Measurements from ENCODE around the gene ARPC1B. TPM values are rescaled to one million over a fixed set of nuclear protein-coding genes. Genes with fewer than 3 reads are reported as not detected.
"Not testable (repeated sequence)": the region's sequence is repeated elsewhere in the genome, so short reads cannot be mapped to it uniquely, and the experiment has no call there.

ARPC1B gene
- polyA plus RNA-seq (2011; rRNA removed) (190 and 245 TPM in 2 replicates), polyA minus RNA-seq (2011; rRNA and poly(A)+ RNA removed) (69.5 and 83.5 TPM in 2 replicates)

- CTCF ChIA-PET: no interaction called here
- Histone ChIP-seq H3K4me3 (ENCODE audit: low read depth, low read length) (peak within 1 kb of the TSS; percentile 72), H3K27me3 (ENCODE audit: control insufficient read depth, insufficient read depth, low read length) (no peaks in the 10 kb centered on the region), H3K9me3 (ENCODE audit: control insufficient read depth, insufficient read depth, low read length) (no peaks in the 10 kb centered on the region; the same call in 1 of the 2 replicates), H3K27ac (ENCODE audit: low read depth, low read length) (no peak within 1 kb of the TSS)
- DNase-seq (ENCODE audit: low read depth, low spot score): no peak
- POLR2A ChIA-PET: interaction anchor here (0.6 to 1.0 kb wide), 2 partner anchors 12 to 17 kb away, joined by 4 to 5 read pairs; no protein-coding TSS in a partner anchor
- no peak for TF ChIP-seq CTCF (IDR thresholded peaks at IDR 0.05; ENCODE audit: low read depth, low read length)
Measured at GRCh38 chr7:99374111-99375064, at the start of gene ARPC1B. Gene ARPC1B (plus strand): TSS chr7:99374730. CDS start chr7:99385715, 10,985 bp downstream.

- no peaks in the 10 kb centered on the region for H3K27me3 ChIP-seq (ENCODE audit: control insufficient read depth, insufficient read depth, low read length)
- POLR2A ChIA-PET: interaction anchor here (0.6 to 1.2 kb wide), 2 partner anchors 83 to 91 kb away, joined by 3 to 6 read pairs; partner anchors contain the start of genes BUD31 and PDAP1
- H3K9me3 ChIP-seq (ENCODE audit: control insufficient read depth, insufficient read depth, low read length): no peaks in the 10 kb centered on the region
- CTCF ChIA-PET: interaction anchor here (1.1 to 1.9 kb wide), 2 partner anchors 12 to 234 kb away, joined by 4 to 8 read pairs; no protein-coding TSS in a partner anchor
- H3K27ac ChIP-seq (ENCODE audit: low read depth, low read length): peak overlapping the region; percentile 11
- peak overlapping the region; percentile 97 for H3K4me3 ChIP-seq (ENCODE audit: low read depth, low read length)
- no peak for DNase-seq (ENCODE audit: low read depth, low spot score)
- TF ChIP-seq CTCF (IDR thresholded peaks at IDR 0.05; ENCODE audit: low read depth, low read length): no peak
Measured at GRCh38 chr7:99325001-99325493, 49.5 kb upstream of the ARPC1B start.

- peak within 1 kb of the TSS; percentile 97 for H3K4me3 ChIP-seq (ENCODE audit: low read depth, low read length)
- no peaks in the 10 kb centered on the region for H3K27me3 ChIP-seq (ENCODE audit: control insufficient read depth, insufficient read depth, low read length)
- ChIA-PET POLR2A (interaction anchor here (0.5 to 1.2 kb wide), 3 partner anchors 46 to 90 kb away, joined by 3 to 8 read pairs (median 6); partner anchors contain the start of genes BUD31 and PDAP1), CTCF (interaction anchor here (1.0 to 1.9 kb wide), 4 partner anchors 12 to 289 kb away, joined by 4 to 10 read pairs (median 6); no protein-coding TSS in a partner anchor)
- H3K9me3 ChIP-seq (ENCODE audit: control insufficient read depth, insufficient read depth, low read length): no peaks in the 10 kb centered on the region
- H3K27ac ChIP-seq (ENCODE audit: low read depth, low read length): peak within 1 kb of the TSS; percentile 47
- peak; percentile 30 for TF ChIP-seq CTCF (IDR thresholded peaks at IDR 0.05; ENCODE audit: low read depth, low read length)
- DNase-seq (ENCODE audit: low read depth, low spot score): peak; percentile 82
Measured at GRCh38 chr7:99325592-99326407, 48.7 kb upstream of the ARPC1B start, which contains the start of gene ARPC1A. Gene ARPC1A (plus strand): TSS chr7:99325898. CDS start chr7:99333354, 7,456 bp downstream.

GRCh38 chr7:99326408-99326782, 48.1 kb upstream of the ARPC1B start:
- H3K9me3 ChIP-seq (ENCODE audit: control insufficient read depth, insufficient read depth, low read length): no peaks in the 10 kb centered on the region
- CTCF ChIA-PET: interaction anchor here (1.0 to 1.6 kb wide), 2 partner anchors 13 to 290 kb away, joined by 4 to 10 read pairs; no protein-coding TSS in a partner anchor
- no peak for DNase-seq (ENCODE audit: low read depth, low spot score)
- peak overlapping the region; percentile 47 for H3K27ac ChIP-seq (ENCODE audit: low read depth, low read length)
- H3K27me3 ChIP-seq (ENCODE audit: control insufficient read depth, insufficient read depth, low read length): no peaks in the 10 kb centered on the region
- TF ChIP-seq CTCF (IDR thresholded peaks at IDR 0.05; ENCODE audit: low read depth, low read length): no peak
- peak overlapping the region; percentile 97 for H3K4me3 ChIP-seq (ENCODE audit: low read depth, low read length)
- POLR2A ChIA-PET: no interaction called here

- H3K27ac ChIP-seq (ENCODE audit: low read depth, low read length): peak overlapping the region; percentile 90
- POLR2A ChIA-PET: interaction anchor here (1.1 kb wide), 1 partner anchor 14 kb away, joined by 3 read pairs; no protein-coding TSS in a partner anchor
- H3K27me3 ChIP-seq (ENCODE audit: control insufficient read depth, insufficient read depth, low read length); H3K9me3 ChIP-seq (ENCODE audit: control insufficient read depth, insufficient read depth, low read length): not testable (repeated sequence)
- 0 out of 2 replicates have a peak overlapping the region, but pooled peaks have one; percentile 22 for H3K4me3 ChIP-seq (ENCODE audit: low read depth, low read length)
- peak; percentile 61 for DNase-seq (ENCODE audit: low read depth, low spot score)
- CTCF ChIA-PET: interaction anchor here (0.5 to 1.2 kb wide), 3 partner anchors 30 to 290 kb away, joined by 3 to 9 read pairs (median 3); no protein-coding TSS in a partner anchor
Measured at GRCh38 chr7:99330314-99330961, 44.1 kb upstream of the ARPC1B start.

All from AG04450 (cell line).